Measurements from ENCODE around the gene SLC38A10.

DNA sequence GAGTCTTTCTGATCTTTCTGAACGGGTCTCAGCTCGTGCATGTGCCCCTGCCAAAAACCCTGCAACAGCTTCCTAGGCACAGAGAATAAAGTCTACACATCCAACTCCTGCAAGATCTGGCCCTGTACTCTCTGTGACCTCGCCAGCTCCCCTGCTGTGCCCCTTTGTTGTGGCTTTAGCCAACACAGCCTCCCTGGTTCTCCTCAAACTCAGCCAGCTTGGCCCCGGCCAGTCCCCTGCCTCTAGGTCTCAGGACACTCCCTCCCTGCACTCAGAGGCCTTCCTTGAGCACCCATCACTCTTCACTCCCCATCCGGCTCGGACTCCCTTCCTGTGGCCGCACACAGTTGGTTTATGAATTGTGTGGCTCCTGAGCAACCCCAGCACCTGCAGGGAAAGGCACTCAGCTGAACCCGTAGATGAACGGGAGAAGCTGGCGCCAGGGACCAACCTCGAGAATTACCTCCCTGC lies 73.7 kb downstream of the SLC38A10 start:
- TF ChIP-seq, protein P1, sequence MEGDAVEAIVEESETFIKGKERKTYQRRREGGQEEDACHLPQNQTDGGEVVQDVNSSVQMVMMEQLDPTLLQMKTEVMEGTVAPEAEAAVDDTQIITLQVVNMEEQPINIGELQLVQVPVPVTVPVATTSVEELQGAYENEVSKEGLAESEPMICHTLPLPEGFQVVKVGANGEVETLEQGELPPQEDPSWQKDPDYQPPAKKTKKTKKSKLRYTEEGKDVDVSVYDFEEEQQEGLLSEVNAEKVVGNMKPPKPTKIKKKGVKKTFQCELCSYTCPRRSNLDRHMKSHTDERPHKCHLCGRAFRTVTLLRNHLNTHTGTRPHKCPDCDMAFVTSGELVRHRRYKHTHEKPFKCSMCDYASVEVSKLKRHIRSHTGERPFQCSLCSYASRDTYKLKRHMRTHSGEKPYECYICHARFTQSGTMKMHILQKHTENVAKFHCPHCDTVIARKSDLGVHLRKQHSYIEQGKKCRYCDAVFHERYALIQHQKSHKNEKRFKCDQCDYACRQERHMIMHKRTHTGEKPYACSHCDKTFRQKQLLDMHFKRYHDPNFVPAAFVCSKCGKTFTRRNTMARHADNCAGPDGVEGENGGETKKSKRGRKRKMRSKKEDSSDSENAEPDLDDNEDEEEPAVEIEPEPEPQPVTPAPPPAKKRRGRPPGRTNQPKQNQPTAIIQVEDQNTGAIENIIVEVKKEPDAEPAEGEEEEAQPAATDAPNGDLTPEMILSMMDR (IDR thresholded peaks at IDR 0.05): no peak
- no peak for TF ChIP-seq POLR2A (IDR thresholded peaks at IDR 0.05)
